ENCODE data around the gene MAP3K13.

DNA sequence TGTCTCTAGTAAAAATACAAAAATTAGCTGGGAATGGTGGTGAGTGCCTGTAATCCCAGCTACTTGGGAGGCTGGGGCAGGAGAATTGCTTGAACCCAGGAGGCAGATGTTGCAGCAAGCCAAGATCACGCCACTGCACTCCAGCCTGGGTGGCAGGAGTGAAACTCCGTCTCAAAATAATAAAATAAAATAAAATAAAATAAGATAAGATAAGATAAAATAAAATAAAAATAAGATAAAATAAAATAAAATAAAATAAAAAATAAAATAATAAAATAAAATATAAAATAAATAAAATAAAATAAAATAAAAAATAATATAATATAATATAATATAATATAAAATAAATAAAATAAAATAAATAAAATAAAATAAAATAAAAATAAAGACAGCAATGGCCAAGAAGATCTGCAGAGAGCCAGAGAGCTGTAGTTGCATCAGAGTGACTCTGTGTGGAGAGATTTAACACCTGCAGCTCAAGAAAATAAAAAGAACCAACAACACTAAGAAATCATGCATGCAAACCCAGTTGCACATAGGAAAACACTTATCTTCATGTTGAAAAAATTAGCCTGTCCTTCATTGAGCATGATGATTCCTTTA lies 163.5 kb downstream of the MAP3K13 start:
- TF ChIP-seq ZNF384 (IDR thresholded peaks at IDR 0.05) (no peak), HDGF (IDR thresholded peaks at IDR 0.05; ENCODE audit: borderline replicate concordance) (no peak), SP1 (IDR thresholded peaks at IDR 0.05) (no peak), BHLHE40 (IDR thresholded peaks at IDR 0.05; ENCODE audit: borderline replicate concordance) (no peak), SUZ12 (IDR thresholded peaks at IDR 0.05) (no peak)

Measured in HEK293T (cell line).